ENCODE results near the gene LMLN. TPM values are rescaled to one million over a fixed set of nuclear protein-coding genes. Genes with fewer than 3 reads are reported as not detected.

Gene LMLN
- polyA plus RNA-seq, 1 of the 3 experiments (the other 2 are of a cell fraction), result 7.4 TPM

- H3K36me3 ChIP-seq (replicated peaks in 1 of 2; ENCODE audit: control insufficient read depth in 1 of 2, insufficient read depth in 2 of 2, low read length in 1 of 2), result no peaks in the 10 kb centered on the region
- no peaks in the 10 kb centered on the region for H3K27me3 ChIP-seq (ENCODE audit: insufficient read depth)
- peaks cover 7% of the 10 kb centered on the region for H3F3A ChIP-seq (replicated peaks; ENCODE audit: insufficient read depth)
- no peaks in the 10 kb centered on the region for H3K9me2 ChIP-seq
- no peaks in the 10 kb centered on the region for H3K4me1 ChIP-seq (ENCODE audit: control insufficient read depth in 1 of 2, insufficient read depth in 2 of 2, low read depth in 1 of 2, low read length in 1 of 2)
- H3K79me2 ChIP-seq (ENCODE audit: insufficient read depth), result no peaks in the 10 kb centered on the region
- H3K4me3 ChIP-seq (ENCODE audit: low read depth in 2 of 2, low read length in 1 of 2), result no peak overlapping the region
- H4K20me1 ChIP-seq (ENCODE audit: insufficient read depth), result no peaks in the 10 kb centered on the region
- no peak overlapping the region for H3K9ac ChIP-seq
- H2AFZ ChIP-seq (ENCODE audit: low read depth), result no peak overlapping the region
- ChIA-PET POLR2A (no interaction called here), CTCF (interaction anchor here (0.7 to 4.0 kb wide), 3 partner anchors 30 to 314 kb away, joined by 3 to 17 read pairs (median 13); no protein-coding TSS in a partner anchor)
- TF ChIP-seq YY1 (IDR thresholded peaks at IDR 0.05; ENCODE audit: low read depth) (no peak), FOXJ3 (CRISPR knock-in tag; IDR thresholded peaks at IDR 0.05) (no peak), USF1 (IDR thresholded peaks at IDR 0.05; ENCODE audit: borderline replicate concordance, low read depth) (no peak), RAD21 (IDR thresholded peaks at IDR 0.05; ENCODE audit: low read length) (no peak), POLR2AphosphoS5 (IDR thresholded peaks at IDR 0.05; ENCODE audit: low read depth, low read length) (no peak), FOSL2 (IDR thresholded peaks at IDR 0.05; ENCODE audit: borderline replicate concordance, low read depth) (no peak), REST (IDR thresholded peaks at IDR 0.05; ENCODE audit: low read depth, low read length) (no peak), TAF1 (IDR thresholded peaks at IDR 0.05; ENCODE audit: borderline replicate concordance, low read depth, low read length) (no peak), FOXM1 (IDR thresholded peaks at IDR 0.05; ENCODE audit: low read depth) (no peak), SIN3A (IDR thresholded peaks at IDR 0.05; ENCODE audit: borderline replicate concordance, low read depth, low read length) (no peak), JUND (IDR thresholded peaks at IDR 0.05) (no peak), MXI1 (IDR thresholded peaks at IDR 0.05; ENCODE audit: low read depth, low read length) (no peak), RXRA (IDR thresholded peaks at IDR 0.05; ENCODE audit: borderline replicate concordance, low read depth) (no peak), TCF12 (IDR thresholded peaks at IDR 0.05) (no peak), CTCF (IDR thresholded peaks at IDR 0.05) (no peak), NRF1 (IDR thresholded peaks at IDR 0.05; ENCODE audit: low read depth, low read length) (no peak), ELF1 (IDR thresholded peaks at IDR 0.05) (no peak), MEF2A (IDR thresholded peaks at IDR 0.05; ENCODE audit: borderline replicate concordance, low read depth) (no peak), RCOR1 (IDR thresholded peaks at IDR 0.05; ENCODE audit: low read length) (no peak), TEAD4 (IDR thresholded peaks at IDR 0.05; ENCODE audit: borderline replicate concordance, insufficient read depth) (no peak)
- no peak for DNase-seq
- WGBS (ENCODE audit: low lambda C conversion rate), result 93% methylated on average over 32 of the region's 33 CpGs
- H3K4me2 ChIP-seq, result no peak overlapping the region
- H3K9me3 ChIP-seq, result no peaks in the 10 kb centered on the region
- H3K27ac ChIP-seq (ENCODE audit: low read depth in 2 of 2, low read length in 1 of 2), result no peak overlapping the region
These were observed 47.1 kb upstream of the LMLN start for GRCh38 chr3:197912741-197913476.

Data from SK-N-SH (cell line).